Measurements from ENCODE around the gene GASK1B.

DNA sequence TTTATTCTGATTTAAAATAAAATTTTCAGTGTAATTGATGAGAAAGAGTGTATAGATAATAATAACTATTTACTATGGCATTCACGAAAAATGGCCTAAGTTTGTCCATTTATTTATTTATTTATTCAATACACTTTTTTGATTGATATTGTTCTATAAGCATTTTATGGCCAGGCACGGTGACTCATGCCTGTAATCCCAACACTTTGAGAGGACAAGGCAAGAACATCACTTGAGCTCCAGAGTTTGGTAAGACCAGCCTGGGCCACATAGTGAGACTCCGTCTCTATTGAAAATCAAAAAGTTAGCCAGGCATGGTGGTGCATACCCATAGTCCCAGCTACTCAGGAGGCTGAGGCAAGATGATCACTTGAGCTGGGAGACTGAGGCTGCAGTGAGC, 25.7 kb downstream of the GASK1B start:
- TF ChIP-seq CTCF (IDR thresholded peaks at IDR 0.05): no peak
- TF ChIP-seq POLR2A (IDR thresholded peaks at IDR 0.05): no peak

Measured in heart left ventricle (tissue), 13 donors.